HepG2 (cell line): ENCODE measurements around the gene PKNOX2. TPM values are rescaled to one million over a fixed set of nuclear protein-coding genes. Genes with fewer than 3 reads are reported as not detected.

ENCODE experiments used
- JARID2 ChIP-seq: sonication (generic); formaldehyde crosslinking; IDR thresholded peaks from 2 replicates; pipeline ENCODE4 v1.8.1; 2023; ENCODE audit warnings: missing genetic modification reagents, inconsistent platforms; ENCODE audit not compliant: insufficient replicate concordance
- KDM1A ChIP-seq: IDR thresholded peaks from 2 replicates; pipeline ENCODE4 v1.6.1; 2016; ENCODE audit warnings: missing compliant biosample characterization
- PAXIP1 ChIP-seq: sonication (generic); formaldehyde crosslinking; conservative IDR thresholded peaks from 2 replicates; pipeline ENCODE4 v1.4.0; 2020; ENCODE audit warnings: mild to moderate bottlenecking, missing genetic modification reagents, moderate library complexity
- TRAFD1 ChIP-seq: sonication (generic); formaldehyde crosslinking; IDR thresholded peaks from 2 replicates; pipeline ENCODE4 v1.5.1; 2020; ENCODE audit warnings: missing genetic modification reagents, mild to moderate bottlenecking, borderline replicate concordance
- YY1 ChIP-seq: IDR thresholded peaks from 2 replicates; pipeline ENCODE4 v1.6.1; 2011; ENCODE audit warnings: low read length, low read depth, moderate library complexity, mild to moderate bottlenecking; ENCODE audit not compliant: insufficient read depth, insufficient replicate concordance
- ZBTB1 ChIP-seq: sonication (generic); formaldehyde crosslinking; IDR thresholded peaks from 2 replicates; pipeline ENCODE4 v1.4.0; 2020; ENCODE audit warnings: missing genetic modification reagents, borderline replicate concordance
- ZBTB37 ChIP-seq: sonication (generic); formaldehyde crosslinking; IDR thresholded peaks from 2 replicates; pipeline ENCODE4 v1.4.0; 2020; ENCODE audit warnings: mild to moderate bottlenecking, missing genetic modification reagents
- ZNF17 ChIP-seq: sonication (generic); formaldehyde crosslinking; IDR thresholded peaks from 2 replicates; pipeline ENCODE4 v1.5.0; 2020; ENCODE audit warnings: mild to moderate bottlenecking, missing genetic modification reagents
- ZNF296 ChIP-seq: sonication (generic); formaldehyde crosslinking; conservative IDR thresholded peaks from 2 replicates; pipeline ENCODE4 v1.5.0; 2020; ENCODE audit warnings: mild to moderate bottlenecking, missing genetic modification reagents
- ZNF782 ChIP-seq: sonication (generic); formaldehyde crosslinking; IDR thresholded peaks from 2 replicates; pipeline ENCODE4 v1.4.0; 2020; ENCODE audit warnings: missing genetic modification reagents, mild to moderate bottlenecking, borderline replicate concordance
- ZSCAN21 ChIP-seq: sonication (generic); formaldehyde crosslinking; IDR thresholded peaks from 2 replicates; pipeline ENCODE4 v1.8.0; 2022; ENCODE audit warnings: mild to moderate bottlenecking, missing genetic modification reagents, moderate library complexity, borderline replicate concordance
- polyA plus RNA-seq, 8 experiments: library from polyadenylated mRNA; depleted of rRNA in 3 of 8; stranded (reverse) in 7 of 8; unstranded in 1 of 8; fragments of >200 nt; fragmentation: Illumina TruSeq in 4 of 8; extraction: Trizol in 4 of 8; gene quantifications; 2 replicates each; pipeline versions ENCODE4 v1.2.1 to v1.2.3, GENCODE V29; 2011 to 2016; ENCODE audit warnings: low read depth in 4 of 8, missing spikeins in 1 of 8, mixed read lengths in 1 of 8; ENCODE audit not compliant: insufficient read depth in 1 of 8
- total RNA-seq, 5 experiments: library from RNA; depleted of rRNA; stranded (reverse); fragments of >200 nt; fragmentation: Illumina TruSeq; extraction: Trizol; gene quantifications; 2 replicates each; pipeline ENCODE4 v1.2.3, GENCODE V29; 2016; ENCODE audit warnings: low read depth in 1 of 5

Gene PKNOX2
- total and polyA plus RNA-seq, 2 of the 13 experiments (the other 11 are each of a cell fraction or from before 2014, with no cell fraction given): not detected

- TF ChIP-seq ZBTB37 (CRISPR knock-in tag) (no peak), ZNF17 (CRISPR knock-in tag) (no peak), PAXIP1 (CRISPR knock-in tag) (no peak), TRAFD1 (CRISPR knock-in tag) (no peak), ZNF782 (CRISPR knock-in tag) (no peak), ZBTB1 (CRISPR knock-in tag) (no peak), YY1 (no peak), ZNF296 (no peak), JARID2 (CRISPR knock-in tag) (no peak), ZSCAN21 (0 out of 2 replicates have a peak, but pooled peaks have one; percentile 34), KDM1A (CRISPR knock-in tag) (no peak)
Observed at GRCh38 chr11:125433454-125434121, 269.0 kb downstream of the PKNOX2 start (continued).
